ENCODE data around the gene OR52A1. TPM values are rescaled to one million over a fixed set of nuclear protein-coding genes. Genes with fewer than 3 reads are reported as not detected.
"Not testable (repeated sequence)": the region's sequence is repeated elsewhere in the genome, so short reads cannot be mapped to it uniquely, and the experiment has no call there.

Gene OR52A1
- total RNA-seq, 1 donor from 2014 or later, result not detected

GRCh38 chr11:5174934-5175333, 20.4 kb upstream of the OR52A1 start:
- Mint-ChIP-seq H3K9me3 (ENCODE audit: low read depth) (no peaks in the 10 kb centered on the region), H3K4me3 (ENCODE audit: unreplicated experiment) (no peak overlapping the region), H3K27me3 (ENCODE audit: low read depth) (peaks cover 5% of the 10 kb centered on the region), H3K36me3 (ENCODE audit: low read depth) (no peaks in the 10 kb centered on the region), H3K27ac (ENCODE audit: unreplicated experiment) (no peak overlapping the region), H3K4me1 (ENCODE audit: low read depth) (no peaks in the 10 kb centered on the region)
- DNase-seq (ENCODE audit: low spot score), result no peak
- no peak for TF ChIP-seq CTCF (IDR thresholded peaks at IDR 0.05)

- Mint-ChIP-seq H3K4me1 (ENCODE audit: low read depth) (no peaks in the 10 kb centered on the region), H3K27me3 (ENCODE audit: low read depth) (peaks cover 6% of the 10 kb centered on the region), H3K36me3 (ENCODE audit: low read depth) (no peaks in the 10 kb centered on the region), H3K9me3 (ENCODE audit: low read depth) (no peaks in the 10 kb centered on the region), H3K4me3 (ENCODE audit: unreplicated experiment) (no peak overlapping the region), H3K27ac (ENCODE audit: unreplicated experiment) (no peak overlapping the region)
- TF ChIP-seq CTCF (IDR thresholded peaks at IDR 0.05), result no peak
- DNase-seq (ENCODE audit: low spot score), result no peak
Observed at GRCh38 chr11:5171856-5172255, 17.3 kb upstream of the OR52A1 start.

- not testable (repeated sequence) for H3K4me3 Mint-ChIP-seq (ENCODE audit: unreplicated experiment); H3K27me3 Mint-ChIP-seq (ENCODE audit: low read depth); H3K9me3 Mint-ChIP-seq (ENCODE audit: low read depth); H3K4me1 Mint-ChIP-seq (ENCODE audit: low read depth); H3K27ac Mint-ChIP-seq (ENCODE audit: unreplicated experiment); DNase-seq (ENCODE audit: low spot score); H3K36me3 Mint-ChIP-seq (ENCODE audit: low read depth)
Observed at GRCh38 chr11:5165898-5166297, 11.3 kb upstream of the OR52A1 start.

GRCh38 chr11:5164807-5165206, 10.2 kb upstream of the OR52A1 start:
- not testable (repeated sequence) for H3K27me3 Mint-ChIP-seq (ENCODE audit: low read depth); DNase-seq (ENCODE audit: low spot score); H3K4me3 Mint-ChIP-seq (ENCODE audit: unreplicated experiment); H3K4me1 Mint-ChIP-seq (ENCODE audit: low read depth); H3K36me3 Mint-ChIP-seq (ENCODE audit: low read depth); H3K27ac Mint-ChIP-seq (ENCODE audit: unreplicated experiment); H3K9me3 Mint-ChIP-seq (ENCODE audit: low read depth)

GRCh38 chr11:5161045-5161444, 6.5 kb upstream of the OR52A1 start:
- H3K36me3 Mint-ChIP-seq (ENCODE audit: low read depth); H3K4me3 Mint-ChIP-seq (ENCODE audit: unreplicated experiment); H3K9me3 Mint-ChIP-seq (ENCODE audit: low read depth); H3K27ac Mint-ChIP-seq (ENCODE audit: unreplicated experiment); DNase-seq (ENCODE audit: low spot score); H3K4me1 Mint-ChIP-seq (ENCODE audit: low read depth); H3K27me3 Mint-ChIP-seq (ENCODE audit: low read depth): not testable (repeated sequence)

GRCh38 chr11:5160217-5160616, 5.7 kb upstream of the OR52A1 start:
- H3K27me3 Mint-ChIP-seq (ENCODE audit: low read depth); H3K27ac Mint-ChIP-seq (ENCODE audit: unreplicated experiment); DNase-seq (ENCODE audit: low spot score); H3K4me3 Mint-ChIP-seq (ENCODE audit: unreplicated experiment); H3K4me1 Mint-ChIP-seq (ENCODE audit: low read depth); H3K36me3 Mint-ChIP-seq (ENCODE audit: low read depth); H3K9me3 Mint-ChIP-seq (ENCODE audit: low read depth): not testable (repeated sequence)

GRCh38 chr11:5159806-5160205, 5.2 kb upstream of the OR52A1 start:
- Mint-ChIP-seq H3K27ac (ENCODE audit: unreplicated experiment) (no peak overlapping the region), H3K4me1 (ENCODE audit: low read depth) (no peaks in the 10 kb centered on the region), H3K9me3 (ENCODE audit: low read depth) (peaks cover 5% of the 10 kb centered on the region), H3K4me3 (ENCODE audit: unreplicated experiment) (no peak overlapping the region), H3K36me3 (ENCODE audit: low read depth) (no peaks in the 10 kb centered on the region), H3K27me3 (ENCODE audit: low read depth) (peaks cover 6% of the 10 kb centered on the region)
- no peak for DNase-seq (ENCODE audit: low spot score)
- no peak for TF ChIP-seq CTCF (IDR thresholded peaks at IDR 0.05)
